ENCODE results near the gene SYF2. TPM values are rescaled to one million over a fixed set of nuclear protein-coding genes. Genes with fewer than 3 reads are reported as not detected.
"Not testable (repeated sequence)": the region's sequence is repeated elsewhere in the genome, so short reads cannot be mapped to it uniquely, and the experiment has no call there.

The SYF2 gene
- total RNA-seq, 1 donor from 2014 or later = 31.9 TPM

- peak; percentile 100 for DNase-seq (ENCODE audit: low spot score)
These were observed 14.9 kb upstream of the SYF2 start, which contains the start of gene RSRP1 for GRCh38 chr1:25247024-25247828. Gene RSRP1 (minus strand): TSS chr1:25247454. CDS start chr1:25246963, 491 bp downstream.

GRCh38 chr1:25246600-25247023 is 14.3 kb upstream of the SYF2 start:
- peak; percentile 89 for DNase-seq (ENCODE audit: low spot score)

DNA sequence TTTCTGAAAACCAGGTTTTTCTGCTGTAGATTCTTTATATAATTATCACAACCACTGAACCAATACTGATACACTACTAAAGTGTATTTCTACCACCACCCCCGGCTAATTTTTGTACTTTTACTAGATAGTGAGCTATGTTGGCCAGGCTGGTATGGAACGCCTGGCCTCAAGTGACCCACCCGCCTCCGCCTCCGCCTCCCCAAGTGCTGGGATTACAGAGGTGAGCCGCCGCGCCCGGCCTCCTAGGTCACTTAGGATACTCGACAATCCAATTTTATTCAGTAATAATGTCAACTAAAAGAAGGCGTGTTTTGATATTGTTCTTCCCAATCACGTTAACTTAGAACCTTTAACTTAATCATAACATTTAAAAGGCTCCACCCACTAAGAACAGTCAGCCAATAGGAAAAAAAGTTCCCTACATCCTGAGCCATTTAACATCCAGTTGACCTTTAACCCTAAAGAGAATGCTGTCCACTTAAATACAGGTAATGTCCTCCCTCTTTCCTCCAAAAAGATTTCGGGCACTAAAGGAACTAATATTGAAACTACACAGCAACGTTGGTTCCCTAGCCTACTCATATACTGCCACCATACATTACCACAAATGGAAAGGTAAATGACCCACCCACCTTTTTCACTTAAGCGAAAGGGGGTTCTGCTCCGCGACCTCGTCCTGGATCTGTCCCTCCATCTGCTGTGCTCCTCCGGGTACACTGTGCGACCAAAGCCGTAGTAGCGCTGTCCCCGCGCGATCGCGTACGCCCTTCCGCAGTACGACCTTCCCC is 13.7 kb upstream of the SYF2 start:
- no peak for DNase-seq (ENCODE audit: low spot score)

GRCh38 chr1:25245393-25245792 is 13.1 kb upstream of the SYF2 start:
- DNase-seq (ENCODE audit: low spot score) = no peak

- no peak for DNase-seq (ENCODE audit: low spot score)
These were observed 11.6 kb upstream of the SYF2 start for GRCh38 chr1:25243907-25244306.

DNA sequence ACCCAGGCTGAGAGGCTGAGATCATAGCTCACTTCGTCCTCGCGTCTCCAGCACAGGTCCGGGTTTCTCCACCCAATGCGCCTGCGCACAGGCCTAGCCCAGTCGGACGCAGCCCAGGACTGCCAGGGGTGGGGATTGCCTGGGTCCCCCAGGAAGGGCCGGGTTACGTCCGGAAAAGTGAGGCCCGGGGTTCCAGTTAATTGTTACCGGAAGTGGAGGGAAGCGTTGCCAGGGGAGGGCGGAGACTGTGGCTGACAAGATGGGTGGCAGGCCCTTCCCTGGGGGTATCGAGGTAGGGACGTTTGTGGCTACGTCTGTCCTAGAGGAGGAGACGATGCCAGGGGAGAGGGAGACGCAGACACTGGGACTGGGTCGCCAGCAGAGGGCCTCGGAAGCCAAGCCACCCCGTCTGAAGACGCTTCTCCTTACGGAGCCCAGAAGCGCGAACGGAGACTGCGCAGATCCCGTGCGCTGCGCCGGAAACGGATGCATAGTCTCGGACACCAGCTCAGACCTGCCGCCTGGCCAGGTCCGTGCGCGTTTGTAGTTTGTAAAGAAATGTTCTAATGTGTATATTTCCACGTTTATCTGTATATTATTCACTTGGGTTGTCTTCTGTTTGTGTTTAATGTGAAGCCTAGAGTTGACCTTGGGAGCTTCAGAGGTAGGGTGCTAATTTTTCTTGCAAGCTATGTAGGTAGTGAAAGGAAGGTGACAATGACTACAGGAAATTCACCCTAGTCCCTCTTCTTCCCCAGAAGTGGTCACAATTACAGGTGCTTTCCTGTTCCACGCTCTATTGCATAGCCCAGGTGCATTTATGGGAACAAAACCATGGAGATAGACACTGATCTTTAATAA is 7.6 kb upstream of the SYF2 start:
- DNase-seq (ENCODE audit: low spot score) = peak; percentile 96

GRCh38 chr1:25238046-25238445 is 5.7 kb upstream of the SYF2 start:
- no peak for DNase-seq (ENCODE audit: low spot score)

GRCh38 chr1:25236261-25236660 is 4.0 kb upstream of the SYF2 start:
- not testable (repeated sequence) for DNase-seq (ENCODE audit: low spot score)

DNA sequence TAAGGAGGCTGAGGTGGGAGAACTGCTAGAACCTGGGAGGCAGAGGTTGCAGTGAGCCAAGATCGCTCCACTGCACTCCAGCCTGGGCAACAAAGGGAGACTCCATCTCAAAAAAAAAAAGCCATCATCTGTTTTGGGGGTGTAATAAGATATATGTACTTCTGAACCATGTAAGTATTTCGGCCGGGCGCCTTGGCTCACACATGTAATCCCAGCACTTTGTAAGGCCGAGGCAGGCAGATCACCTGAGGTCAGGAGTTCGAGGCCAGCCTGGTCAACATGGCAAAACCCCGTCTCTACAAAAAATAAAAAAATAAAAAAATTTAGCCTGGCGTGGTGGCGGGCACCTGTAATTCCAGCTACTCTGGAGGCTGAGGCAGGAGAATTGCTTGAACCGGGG is 3.1 kb upstream of the SYF2 start:
- DNase-seq (ENCODE audit: low spot score) = not testable (repeated sequence)

- no peak for DNase-seq (ENCODE audit: low spot score)
These were observed 823 bp upstream of the SYF2 start for GRCh38 chr1:25232866-25233784.

GRCh38 chr1:25223471-25223870 is 8.8 kb downstream of the SYF2 start:
- no peak for DNase-seq (ENCODE audit: low spot score)

GRCh38 chr1:25222606-25223005 is 9.7 kb downstream of the SYF2 start:
- DNase-seq (ENCODE audit: low spot score) = no peak

GRCh38 chr1:25220666-25221065 is 11.6 kb downstream of the SYF2 start:
- no peak for DNase-seq (ENCODE audit: low spot score)

GRCh38 chr1:25219661-25220251 is 12.5 kb downstream of the SYF2 start:
- DNase-seq (ENCODE audit: low spot score) = no peak

- peak; percentile 62 for DNase-seq (ENCODE audit: low spot score)
These were observed 14.6 kb downstream of the SYF2 start for GRCh38 chr1:25217598-25218232.

GRCh38 chr1:25217015-25217414 is 15.3 kb downstream of the SYF2 start:
- peak; percentile 6 for DNase-seq (ENCODE audit: low spot score)

DNA sequence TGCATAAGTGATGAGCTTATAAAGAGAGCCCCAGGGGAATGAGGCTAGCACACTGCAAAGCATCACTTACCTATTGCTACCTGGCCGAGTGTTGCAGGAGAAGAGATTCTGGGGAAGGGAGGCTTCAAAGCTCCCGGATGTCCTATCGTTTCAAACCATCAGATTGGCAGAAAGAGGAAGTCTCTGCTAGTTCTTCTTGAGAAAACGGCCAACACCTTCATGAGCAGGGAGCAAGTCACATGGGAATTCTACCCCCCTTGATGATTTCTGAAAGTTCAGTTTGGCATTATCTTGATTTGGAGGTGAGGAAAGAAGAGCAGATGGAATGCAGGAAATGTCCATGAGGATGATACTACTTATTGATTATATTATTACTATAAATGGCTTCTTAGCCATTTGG is 16.2 kb downstream of the SYF2 start:
- no peak for DNase-seq (ENCODE audit: low spot score)

GRCh38 chr1:25212725-25213124 is 19.6 kb downstream of the SYF2 start:
- no peak for DNase-seq (ENCODE audit: low spot score)

- DNase-seq (ENCODE audit: low spot score) = peak; percentile 35
These were observed 21.6 kb downstream of the SYF2 start for GRCh38 chr1:25210728-25211127.

All from mesenteric fat pad (tissue), 1 donor.